ENCODE results near the gene LIMS4.
"Not testable (repeated sequence)": the region's sequence is repeated elsewhere in the genome, so short reads cannot be mapped to it uniquely, and the experiment has no call there.

Gene LIMS4

GRCh38 chr2:110449127-110449947 is 23.3 kb downstream of the LIMS4 start:
- not testable (repeated sequence) for DNase-seq

GRCh38 chr2:110446644-110447043 is 26.0 kb downstream of the LIMS4 start:
- not testable (repeated sequence) for DNase-seq

- DNase-seq: not testable (repeated sequence)
These were observed 29.2 kb downstream of the LIMS4 start for GRCh38 chr2:110443305-110444005.

- not testable (repeated sequence) for DNase-seq
These were observed 30.7 kb downstream of the LIMS4 start for GRCh38 chr2:110441905-110442304.

GRCh38 chr2:110434565-110434964 is 38.1 kb downstream of the LIMS4 start:
- not testable (repeated sequence) for DNase-seq

GRCh38 chr2:110425725-110426124 is 46.9 kb downstream of the LIMS4 start:
- not testable (repeated sequence) for DNase-seq

- not testable (repeated sequence) for DNase-seq
These were observed 48.2 kb downstream of the LIMS4 start for GRCh38 chr2:110424421-110424820.

- not testable (repeated sequence) for DNase-seq
These were observed 49.0 kb downstream of the LIMS4 start for GRCh38 chr2:110423574-110423962.

GRCh38 chr2:110422852-110423573 is 49.6 kb downstream of the LIMS4 start:
- not testable (repeated sequence) for DNase-seq

- DNase-seq: not testable (repeated sequence)
These were observed 51.8 kb downstream of the LIMS4 start for GRCh38 chr2:110420641-110421354.

GRCh38 chr2:110407142-110407541 is 65.5 kb downstream of the LIMS4 start:
- DNase-seq: not testable (repeated sequence)

- DNase-seq: not testable (repeated sequence)
These were observed 67.6 kb downstream of the LIMS4 start for GRCh38 chr2:110404988-110405387.

GRCh38 chr2:110404246-110404645 is 68.4 kb downstream of the LIMS4 start:
- not testable (repeated sequence) for DNase-seq

- not testable (repeated sequence) for DNase-seq
These were observed 71.5 kb downstream of the LIMS4 start for GRCh38 chr2:110401001-110401618.

GRCh38 chr2:110399378-110399777 is 73.2 kb downstream of the LIMS4 start:
- DNase-seq: not testable (repeated sequence)

GRCh38 chr2:110395990-110396389 is 76.6 kb downstream of the LIMS4 start:
- not testable (repeated sequence) for DNase-seq
